GM04503 (cell line): ENCODE data around the gene OCEL1.

ENCODE experiments used
- DNase-seq: peaks from one replicate; pipeline ENCODE4 v3.0.0-alpha.2; 2012; ENCODE audit warnings: low read depth

Gene OCEL1

DNA sequence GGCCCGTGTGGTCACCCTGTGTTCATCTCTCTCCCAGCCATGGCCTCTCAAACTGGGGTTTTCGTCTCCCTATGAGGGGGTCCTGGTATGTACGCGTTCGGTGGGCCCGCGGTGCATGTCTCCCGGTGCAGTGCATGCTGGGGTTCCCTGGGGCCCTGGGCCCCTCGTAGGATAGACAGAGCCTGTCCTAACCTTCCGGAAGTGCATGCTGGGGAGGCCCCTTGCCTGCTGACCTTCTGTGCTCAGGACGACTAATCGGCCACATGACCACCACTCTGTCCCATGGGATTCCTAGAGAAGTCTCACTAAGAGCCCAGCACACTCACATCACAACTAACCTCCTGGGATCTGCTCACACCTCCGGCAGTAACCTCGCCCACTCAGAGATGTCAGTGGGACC, 15.7 kb upstream of the OCEL1 start:
- DNase-seq, result no peak

- DNase-seq, result no peak
Measured at GRCh38 chr19:17211547-17212446, 14.2 kb upstream of the OCEL1 start.

- no peak for DNase-seq
Measured at GRCh38 chr19:17213334-17213733, 12.7 kb upstream of the OCEL1 start.

DNA sequence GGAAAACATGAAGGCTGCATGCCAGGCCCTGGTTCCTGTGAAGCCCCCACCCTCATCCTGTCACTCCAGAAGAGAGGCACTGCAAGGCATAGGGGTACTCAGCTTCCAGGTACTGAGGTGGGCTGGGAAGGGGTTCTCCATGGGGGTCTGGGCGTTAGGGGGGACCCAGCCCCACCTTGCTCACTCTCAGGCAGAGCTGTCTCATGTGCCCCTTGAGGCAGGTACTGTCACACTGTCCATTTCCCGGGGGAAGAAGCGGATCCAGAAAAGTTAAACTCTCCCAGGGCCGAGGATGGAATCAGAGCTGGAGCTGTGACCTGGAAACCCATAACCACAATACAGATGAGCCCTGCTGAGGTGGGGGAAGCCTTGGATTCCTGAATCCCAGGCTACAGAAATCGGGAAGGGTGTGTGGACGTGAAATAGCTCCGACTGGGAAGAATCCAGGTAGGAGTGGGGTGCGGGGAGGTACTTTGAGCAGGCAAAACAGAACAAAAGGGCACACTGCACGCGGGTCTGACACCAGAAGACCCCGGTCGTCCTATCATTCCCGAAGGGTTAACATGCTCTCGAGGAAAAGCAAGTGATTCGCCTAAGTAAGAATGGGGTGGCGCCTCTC, 11.4 kb upstream of the OCEL1 start:
- DNase-seq, result no peak

DNA sequence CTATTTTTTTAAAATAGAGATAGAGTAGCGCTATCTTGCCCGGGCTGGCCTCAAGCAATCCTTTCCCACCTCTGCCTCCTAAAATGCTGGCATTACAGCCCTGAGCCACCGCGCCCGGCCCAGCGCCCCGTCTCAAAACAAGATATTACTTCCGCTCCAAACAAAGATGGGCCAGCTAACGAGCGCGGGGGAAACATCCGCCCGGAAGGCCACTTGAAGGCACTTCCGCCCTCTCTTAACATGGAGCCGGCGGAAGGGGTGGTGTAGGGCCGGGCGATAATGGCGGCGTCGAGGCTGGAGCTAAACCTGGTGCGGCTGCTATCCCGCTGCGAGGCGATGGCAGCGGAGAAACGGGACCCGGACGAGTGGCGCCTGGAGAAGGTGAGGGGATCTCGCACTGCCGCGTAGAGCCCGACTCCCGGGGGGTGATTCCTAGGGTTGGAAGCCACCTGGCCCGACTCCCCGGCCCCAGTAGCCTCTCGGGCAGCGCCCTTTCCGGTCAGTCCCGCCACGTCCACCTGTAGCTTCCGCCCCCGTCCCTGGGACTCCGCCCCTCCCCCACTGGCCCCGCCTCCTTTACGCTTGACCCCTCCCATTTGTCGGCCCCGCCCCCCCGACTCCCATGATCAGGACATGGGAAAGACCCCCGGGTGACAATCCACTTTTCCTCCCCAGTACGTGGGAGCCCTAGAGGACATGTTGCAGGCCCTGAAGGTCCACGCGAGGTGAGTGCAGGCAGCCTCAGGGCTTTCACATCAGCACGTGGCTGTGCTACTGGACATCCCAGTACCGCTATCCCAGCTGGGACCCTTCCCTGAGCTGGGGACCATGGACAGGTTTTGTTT, 10.7 kb upstream of the OCEL1 start, which contains the start of gene USE1:
Gene USE1 (plus strand): TSS at position 231 of the 845 bp plus-strand sequence. CDS start 49 bp downstream, at position 280.
- peak; percentile 65 for DNase-seq

- DNase-seq, result no peak
Measured at GRCh38 chr19:17216058-17216670, 9.9 kb upstream of the OCEL1 start.

GRCh38 chr19:17219286-17219685, 6.7 kb upstream of the OCEL1 start:
- no peak for DNase-seq

GRCh38 chr19:17220207-17220758, 5.7 kb upstream of the OCEL1 start:
- DNase-seq, result peak; percentile 24

- DNase-seq, result no peak
Measured at GRCh38 chr19:17225053-17225452, 973 bp upstream of the OCEL1 start.

DNA sequence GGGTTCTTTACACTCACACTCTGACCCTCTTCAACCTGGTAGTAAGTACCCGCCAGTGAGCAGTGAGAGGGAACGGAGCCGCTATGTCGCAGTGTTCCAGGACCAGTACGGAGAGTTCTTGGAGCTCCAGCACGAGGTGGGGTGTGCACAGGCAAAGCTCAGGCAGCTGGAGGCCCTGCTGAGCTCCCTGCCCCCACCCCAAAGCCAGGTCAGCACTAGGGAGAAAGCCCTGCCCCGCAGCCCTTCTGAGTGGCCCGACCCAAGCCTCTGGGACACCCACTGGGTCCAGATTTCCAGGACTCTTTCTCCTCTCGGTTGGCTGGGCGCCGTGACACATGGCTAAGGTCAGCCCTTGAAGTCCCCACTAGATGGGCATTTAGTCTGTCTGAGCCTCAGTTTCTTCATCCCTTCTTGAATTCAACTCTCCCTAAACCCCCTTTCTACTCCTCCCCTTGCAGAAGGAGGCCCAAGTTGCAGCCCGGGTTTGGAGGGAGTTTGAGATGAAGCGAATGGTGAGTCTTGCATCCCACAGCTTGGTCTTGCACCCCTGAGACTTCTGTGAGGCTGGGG, 1.9 kb downstream of the OCEL1 start:
- no peak for DNase-seq

GRCh38 chr19:17229890-17230289, 3.9 kb downstream of the OCEL1 start:
- no peak for DNase-seq

DNA sequence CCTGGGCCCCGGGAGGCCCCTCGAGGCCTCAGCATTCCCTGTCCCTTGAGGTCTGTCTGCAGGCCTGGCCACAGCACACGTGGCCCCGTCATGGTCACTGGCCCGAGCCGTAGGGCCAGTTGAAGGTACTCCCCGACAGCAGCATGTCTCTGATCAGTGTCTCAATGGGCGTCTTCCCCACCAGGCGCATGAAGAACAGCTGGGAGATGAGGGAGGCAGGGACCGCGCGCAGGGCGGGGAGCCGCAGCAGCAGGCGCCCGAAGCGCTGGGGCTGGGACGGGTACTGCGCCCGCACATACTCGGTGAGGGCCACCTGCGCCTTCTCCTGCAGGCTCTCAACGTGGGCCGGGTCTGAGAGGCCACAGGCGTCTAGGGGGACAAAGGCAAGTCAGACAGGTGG, 6.2 kb downstream of the OCEL1 start:
- DNase-seq, result no peak

- no peak for DNase-seq
Measured at GRCh38 chr19:17234911-17235299, 8.9 kb downstream of the OCEL1 start.

DNA sequence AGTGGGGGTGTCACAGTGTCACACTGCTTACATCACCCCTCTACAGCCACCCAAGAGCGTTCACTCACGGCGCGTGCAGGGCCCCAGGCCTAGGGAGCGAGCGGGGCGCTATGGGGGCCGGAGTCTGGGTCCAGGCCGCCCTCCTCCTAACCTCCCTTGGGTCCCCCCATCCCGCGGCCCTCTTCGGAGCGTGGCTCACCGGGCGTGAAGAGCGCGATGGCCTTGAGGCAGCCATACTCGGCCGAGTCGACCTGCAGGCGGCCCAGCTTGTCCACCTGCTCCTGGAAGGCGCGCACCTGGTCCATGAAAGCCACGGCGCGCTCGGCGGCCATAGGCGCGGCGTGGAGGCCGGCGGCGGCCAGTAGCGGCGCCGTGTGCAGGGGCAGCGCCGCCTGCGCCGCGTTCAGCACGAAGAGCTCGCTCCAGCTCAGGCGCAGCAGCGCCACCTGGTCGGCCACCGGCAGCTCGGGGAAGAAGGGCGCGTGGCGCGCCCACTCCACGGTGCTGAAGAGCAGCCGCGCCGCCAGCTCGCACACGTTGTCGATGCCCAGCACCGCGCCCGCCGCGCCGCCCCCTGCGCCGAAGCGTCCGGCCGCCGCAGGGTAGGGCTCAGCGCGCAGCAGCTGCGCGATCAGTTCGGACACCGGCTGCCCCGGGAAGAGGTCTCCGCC, 9.4 kb downstream of the OCEL1 start:
- DNase-seq, result no peak

DNA sequence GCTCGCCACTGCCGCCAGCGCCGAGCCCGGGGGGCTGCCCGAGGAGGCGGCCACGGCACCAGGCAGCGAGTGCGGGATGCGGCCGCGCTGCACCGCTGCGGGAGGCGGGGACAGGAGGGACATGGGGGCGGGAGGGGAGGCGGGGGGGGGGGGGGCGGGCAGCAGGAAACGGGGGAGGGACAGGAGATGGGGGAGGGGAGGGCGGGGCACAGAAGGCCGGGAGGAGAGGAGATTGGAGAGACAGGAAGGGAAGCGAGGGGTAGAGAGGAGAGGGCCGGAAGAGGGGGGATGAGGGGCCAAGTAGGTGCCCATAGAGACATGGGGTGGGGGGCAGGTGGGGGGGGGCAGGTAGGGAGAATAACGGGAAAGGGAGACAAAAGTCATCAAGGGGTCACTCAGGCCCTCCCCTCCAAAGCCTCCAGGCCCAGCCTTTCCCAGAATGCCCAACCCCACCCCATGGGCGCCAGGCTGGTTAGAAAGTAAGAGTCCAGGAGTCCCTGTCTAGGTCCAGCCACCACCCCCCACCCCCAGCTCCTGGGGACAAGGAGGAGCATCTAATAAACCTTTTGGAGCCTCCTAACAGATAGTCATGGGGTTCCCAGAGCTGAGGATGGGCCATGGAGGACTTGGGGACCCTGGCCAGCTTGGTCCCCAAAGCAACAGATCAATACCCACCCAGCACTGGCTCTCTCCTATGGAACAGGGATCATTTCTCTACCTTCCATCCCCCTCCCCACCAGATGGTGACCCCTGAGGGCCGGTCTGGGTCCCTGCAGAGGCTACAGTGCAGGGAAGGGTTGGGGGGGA, 10.1 kb downstream of the OCEL1 start:
- no peak for DNase-seq

GRCh38 chr19:17236811-17237543, 11.0 kb downstream of the OCEL1 start:
- no peak for DNase-seq

DNA sequence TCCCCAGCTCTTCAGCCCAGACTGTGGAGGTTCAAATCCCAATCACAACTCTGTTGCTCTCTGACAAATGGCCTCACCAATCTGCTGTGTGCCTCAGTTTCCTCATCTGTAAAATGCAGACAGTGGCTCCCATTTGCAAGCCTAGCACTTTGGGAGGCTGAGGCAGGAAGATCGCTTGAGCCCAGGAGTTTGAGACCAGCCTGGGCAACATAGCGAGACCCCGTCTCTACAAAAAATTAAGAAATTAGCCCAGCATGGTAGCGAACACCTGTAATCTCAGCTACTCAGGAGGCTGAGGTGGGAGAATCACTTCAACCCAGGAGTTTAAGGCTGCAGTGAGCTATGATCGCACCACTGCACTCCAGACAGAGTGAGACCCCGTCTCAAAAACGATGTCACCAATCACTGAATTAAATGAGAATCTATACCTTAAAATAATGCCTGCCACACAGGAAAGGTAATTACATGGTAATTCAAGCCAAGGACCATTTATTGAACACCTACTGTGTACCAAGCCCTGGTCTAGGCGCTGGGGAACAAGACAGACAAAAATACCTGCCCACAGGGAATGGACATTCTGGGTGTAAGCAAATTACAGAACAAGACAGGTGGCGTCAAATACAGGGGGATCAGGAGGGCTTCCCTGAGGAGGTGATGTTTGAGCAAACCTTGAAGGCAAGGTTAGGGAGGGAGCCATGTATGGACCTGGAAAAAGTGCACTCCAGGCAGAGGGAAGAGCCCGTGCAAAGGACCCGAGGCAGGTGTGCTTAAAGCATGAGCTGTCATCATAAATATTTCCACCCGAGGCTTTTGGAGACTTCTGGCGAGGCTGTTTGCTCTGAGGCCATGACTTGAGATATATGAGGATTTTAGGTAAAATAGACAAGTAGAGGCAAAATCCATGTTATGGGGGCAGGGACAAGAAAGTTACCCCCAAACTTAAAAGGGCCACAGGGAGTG, 12.0 kb downstream of the OCEL1 start:
- DNase-seq, result no peak
